Vagina (tissue), 2 donors: Measurements from ENCODE around the gene FCAMR. TPM values are rescaled to one million over a fixed set of nuclear protein-coding genes. Genes with fewer than 3 reads are reported as not detected.

Experiments
- DNase-seq, 2 donors: peaks; one replicate each; pipeline ENCODE4 v3.0.0-alpha.2; 2017; ENCODE audit errors: extremely low spot score in 2 of 2
- H3K27ac ChIP-seq: fragments of 200-600 bp; sonication (generic); one replicate; pipeline ENCODE4 v1.5.1; 2019
- H3K27me3 ChIP-seq: fragments of 200-600 bp; sonication (generic); one replicate; pipeline ENCODE4 v1.5.1; 2019
- H3K36me3 ChIP-seq, 2 donors: fragments of 200-600 bp; sonication (generic); one replicate each; pipeline ENCODE4 v1.5.1; 2017 to 2019
- H3K4me1 ChIP-seq: fragments of 200-600 bp; sonication (generic); one replicate; pipeline ENCODE4 v1.5.1; 2019
- H3K4me3 ChIP-seq, 2 donors: fragments of 200-600 bp; sonication (generic); 1 replicate in 1 of 2; 2 replicates in 1 of 2; pipeline ENCODE4 v1.5.1; 2016 to 2019
- H3K9me3 ChIP-seq: fragments of 200-600 bp; sonication (generic); one replicate; pipeline ENCODE4 v1.5.1; 2019
- CTCF ChIP-seq, 3 experiments: fragments of 450-650 bp in 2 of 3; fragments of 200-600 bp in 1 of 3; sonication (generic) in 1 of 3; IDR thresholded peaks; one replicate each; pipeline ENCODE4 v1.5.1; 2017 to 2019; ENCODE audit warnings: antibody characterized with exemption in 3 of 3, mild to moderate bottlenecking in 2 of 3, moderate library complexity in 2 of 3
- POLR2A ChIP-seq, 2 donors: fragments of 450-650 bp; IDR thresholded peaks; one replicate each; pipeline ENCODE4 v1.6.1; 2017; ENCODE audit warnings: antibody characterized with exemption in 2 of 2, mild to moderate bottlenecking in 2 of 2, moderate library complexity in 2 of 2
- POLR2AphosphoS5 ChIP-seq, 2 donors: sonication (generic); formaldehyde crosslinking; IDR thresholded peaks; one replicate each; pipeline ENCODE4 v1.9.0; 2017; ENCODE audit warnings: antibody characterized with exemption in 2 of 2, mild to moderate bottlenecking in 2 of 2, low read depth in 1 of 2; ENCODE audit not compliant: insufficient read depth in 1 of 2
- intact Hi-C: fragments of 100-400 bp; cut with DNase I; formaldehyde crosslinking; loops from one replicate; pipeline ENCODE4 v1.15.1; 2023
- total RNA-seq: library from RNA; depleted of rRNA; stranded (reverse); fragments of >200 nt; gene quantifications from one replicate; pipeline ENCODE4 v1.2.3, GENCODE V29; 2016

The FCAMR gene
- total RNA-seq, 1 donor from 2014 or later = not detected

- no peaks in the 10 kb centered on the region for H3K27me3 ChIP-seq
- H3K27ac ChIP-seq = no peak overlapping the region
- H3K9me3 ChIP-seq = no peaks in the 10 kb centered on the region
- no peaks in the 10 kb centered on the region for H3K4me1 ChIP-seq
- no peak overlapping the region for H3K4me3 ChIP-seq
- TF ChIP-seq CTCF (IDR thresholded peaks at IDR 0.05) (no peak), POLR2AphosphoS5 (IDR thresholded peaks at IDR 0.05; ENCODE audit: insufficient read depth in 1 of 2, low read depth in 1 of 2) (no peak), POLR2A (IDR thresholded peaks at IDR 0.05) (no peak)
- DNase-seq = no peak
- no peaks in the 10 kb centered on the region for H3K36me3 ChIP-seq
- intact Hi-C loops = no loop called here
Observed at GRCh38 chr1:206932177-206932576, 38.1 kb downstream of the FCAMR start.

GRCh38 chr1:206931709-206932108 lies 38.6 kb downstream of the FCAMR start:
- TF ChIP-seq POLR2A (IDR thresholded peaks at IDR 0.05) = no peak
- no peak for TF ChIP-seq POLR2AphosphoS5 (IDR thresholded peaks at IDR 0.05; ENCODE audit: insufficient read depth in 1 of 2, low read depth in 1 of 2)
- TF ChIP-seq CTCF (IDR thresholded peaks at IDR 0.05) = no peak
- H3K36me3 ChIP-seq = no peaks in the 10 kb centered on the region
- H3K4me1 ChIP-seq = no peaks in the 10 kb centered on the region
- H3K27ac ChIP-seq = no peak overlapping the region
- no peak overlapping the region for H3K4me3 ChIP-seq
- no peak for DNase-seq
- no peaks in the 10 kb centered on the region for H3K9me3 ChIP-seq
- H3K27me3 ChIP-seq = no peaks in the 10 kb centered on the region
- intact Hi-C loops = no loop called here

- TF ChIP-seq CTCF (IDR thresholded peaks at IDR 0.05) (no peak), POLR2AphosphoS5 (IDR thresholded peaks at IDR 0.05; ENCODE audit: insufficient read depth in 1 of 2, low read depth in 1 of 2) (no peak), POLR2A (IDR thresholded peaks at IDR 0.05) (no peak)
- no peak overlapping the region for H3K27ac ChIP-seq
- DNase-seq = no peak
- H3K4me1 ChIP-seq = no peaks in the 10 kb centered on the region
- no peak overlapping the region for H3K4me3 ChIP-seq
- H3K9me3 ChIP-seq = no peaks in the 10 kb centered on the region
- intact Hi-C loops = no loop called here
- H3K27me3 ChIP-seq = no peaks in the 10 kb centered on the region
- no peaks in the 10 kb centered on the region for H3K36me3 ChIP-seq
Observed at GRCh38 chr1:206930210-206930798, 40.0 kb downstream of the FCAMR start.

- H3K36me3 ChIP-seq = no peaks in the 10 kb centered on the region
- DNase-seq = no peak
- no peaks in the 10 kb centered on the region for H3K9me3 ChIP-seq
- intact Hi-C loops = no loop called here
- TF ChIP-seq CTCF (IDR thresholded peaks at IDR 0.05) = no peak
- no peak for TF ChIP-seq POLR2A (IDR thresholded peaks at IDR 0.05)
- no peak for TF ChIP-seq POLR2AphosphoS5 (IDR thresholded peaks at IDR 0.05; ENCODE audit: insufficient read depth in 1 of 2, low read depth in 1 of 2)
- H3K4me1 ChIP-seq = no peaks in the 10 kb centered on the region
- H3K27ac ChIP-seq = no peak overlapping the region
- H3K4me3 ChIP-seq = no peak overlapping the region
- no peaks in the 10 kb centered on the region for H3K27me3 ChIP-seq
Observed at GRCh38 chr1:206929524-206929923, 40.7 kb downstream of the FCAMR start.

- intact Hi-C loops = no loop called here
- Histone ChIP-seq H3K36me3 (no peaks in the 10 kb centered on the region), H3K9me3 (no peaks in the 10 kb centered on the region), H3K4me1 (no peaks in the 10 kb centered on the region), H3K27me3 (no peaks in the 10 kb centered on the region), H3K4me3 (no peak overlapping the region), H3K27ac (no peak overlapping the region)
- DNase-seq = no peak
- no peak for TF ChIP-seq POLR2AphosphoS5 (IDR thresholded peaks at IDR 0.05; ENCODE audit: insufficient read depth in 1 of 2, low read depth in 1 of 2)
- no peak for TF ChIP-seq CTCF (IDR thresholded peaks at IDR 0.05)
- TF ChIP-seq POLR2A (IDR thresholded peaks at IDR 0.05) = no peak
Observed at GRCh38 chr1:206926286-206926685, 44.0 kb downstream of the FCAMR start.
